22Rv1 (cell line): ENCODE results near the gene FBRSL1.
A peak's percentile ranks its signal among the peaks of the same experiment; 100 is the strongest.

Experiments
- H3K27ac ChIP-seq: fragments of 450-650 bp; 2 replicates; pipeline ENCODE4 v1.5.1; 2017
- CTCF ChIP-seq: fragments of 450-650 bp; IDR thresholded peaks from 2 replicates; pipeline ENCODE4 v1.5.1; 2017; ENCODE audit warnings: mild to moderate bottlenecking
- ZFX ChIP-seq: fragments of 450-650 bp; IDR thresholded peaks from 2 replicates; pipeline ENCODE4 v1.6.1; 2017; ENCODE audit warnings: antibody characterized with exemption, borderline replicate concordance

The FBRSL1 gene

GRCh38 chr12:132556801-132557200 is 66.8 kb downstream of the FBRSL1 start:
- TF ChIP-seq ZFX: no peak
- TF ChIP-seq CTCF: no peak
- H3K27ac ChIP-seq: no peak overlapping the region

- TF ChIP-seq ZFX (no peak), CTCF (no peak)
- H3K27ac ChIP-seq: no peak overlapping the region
Measured at GRCh38 chr12:132557291-132558015, 67.5 kb downstream of the FBRSL1 start.

- no peak overlapping the region for H3K27ac ChIP-seq
- TF ChIP-seq ZFX: no peak
- no peak for TF ChIP-seq CTCF
Measured at GRCh38 chr12:132558042-132558856, 68.3 kb downstream of the FBRSL1 start.

- H3K27ac ChIP-seq: peak overlapping the region; percentile 92; the same call in 1 of the 2 replicates
Measured at GRCh38 chr12:132558861-132559623, 69.1 kb downstream of the FBRSL1 start.

GRCh38 chr12:132559652-132560363 is 69.9 kb downstream of the FBRSL1 start:
- peak overlapping the region; percentile 92 for H3K27ac ChIP-seq

More at GRCh38 chr12:132558861-132559623, 69.1 kb downstream of the FBRSL1 start:
- TF ChIP-seq CTCF (no peak), ZFX (no peak)

GRCh38 chr12:132560364-132560613 is 70.3 kb downstream of the FBRSL1 start:
- peak overlapping the region; percentile 92 for H3K27ac ChIP-seq
- TF ChIP-seq CTCF (no peak), ZFX (no peak)

More at GRCh38 chr12:132559652-132560363, 69.9 kb downstream of the FBRSL1 start:
- TF ChIP-seq ZFX (no peak), CTCF (0 out of 2 replicates have a peak, but pooled peaks have one; percentile 3)
